Adrenal gland (tissue), 12 donors: ENCODE results near the gene NODAL. TPM values are rescaled to one million over a fixed set of nuclear protein-coding genes. Genes with fewer than 3 reads are reported as not detected.

Experiments used
- DNase-seq, 7 donors: peaks; one replicate each; pipeline ENCODE4 v3.0.0-alpha.2; 2019 to 2020
- H3K27ac ChIP-seq, 5 donors: fragments of 200-600 bp; sonication (generic) in 4 of 5; 1 replicate in 3 of 5; 2 replicates in 2 of 5; pipeline versions ENCODE4 v1.5.1 to v1.8.0; 2016 to 2020; ENCODE audit warnings: mild to moderate bottlenecking in 1 of 5
- H3K27me3 ChIP-seq: fragments of 200-600 bp; 2 replicates; pipeline ENCODE4 v1.8.0; 2021
- H3K36me3 ChIP-seq, 2 donors: fragments of 200-600 bp; replicated peaks in 1 of 2; 1 replicate in 1 of 2; 2 replicates in 1 of 2; pipeline versions ENCODE4 v1.5.1 to v1.8.0; 2018 to 2022
- H3K4me1 ChIP-seq, 2 donors: fragments of 200-600 bp; replicated peaks in 1 of 2; 1 replicate in 1 of 2; 2 replicates in 1 of 2; pipeline versions ENCODE4 v1.5.1 to v1.8.0; 2018 to 2021
- H3K4me3 ChIP-seq, 4 donors: fragments of 200-600 bp; sonication (generic) in 3 of 4; one replicate each; pipeline ENCODE4 v1.5.1; 2016 to 2018
- H3K9me3 ChIP-seq, 3 donors: fragments of 200-600 bp; sonication (generic) in 1 of 3; replicated peaks in 1 of 3; 1 replicate in 2 of 3; 2 replicates in 1 of 3; pipeline versions ENCODE4 v1.5.1 to v1.8.0; 2016 to 2021
- POLR2A ChIP-seq, 2 donors: fragments of 450-650 bp; IDR thresholded peaks; one replicate each; pipeline ENCODE4 v1.6.1; 2017; ENCODE audit warnings: antibody characterized with exemption in 2 of 2, mild to moderate bottlenecking in 2 of 2, moderate library complexity in 1 of 2
- WGBS, 4 donors: extraction: QIAGEN DNeasy Blood & Tissue Kit in 2 of 4; methylation state at CpG; one replicate each; pipeline versions ENCODE4 v1.1.5 to v1.1.7; 2013 to 2017; 5-methylcytosine and 5-hydroxymethylcytosine counted together
- intact Hi-C, 2 donors: fragments of 100-400 bp; cut with DNase I; formaldehyde crosslinking; loops; one replicate each; pipeline versions ENCODE4 v1.14.1 to v1.15.0; 2022 to 2023
- polyA plus RNA-seq, 3 donors: library from polyadenylated mRNA; stranded (reverse); fragments of 200-250 nt in 2 of 3; fragments of 350-450 nt in 1 of 3; fragmentation: Illumina TruSeq in 1 of 3; extraction: RNeasy Lipid Tissue Mini Kit (QIAGEN cat#74804) in 1 of 3; gene quantifications; one replicate each; pipeline ENCODE4 v1.2.3, GENCODE V29; 2013 to 2014
- total RNA-seq, 9 donors: library from RNA; depleted of rRNA in 4 of 9; stranded (reverse); fragments of >200 nt in 4 of 9; fragments of 120-200 nt in 1 of 9; fragmentation: NEBNext Ultra II Directional in 1 of 9; extraction: Animal tissue kit (Norgen Biotek cat#: 25700) in 1 of 9; gene quantifications; one replicate each; pipeline versions ENCODE4 v1.1.0 to v1.2.4, GENCODE V29; 2013 to 2023
- TF ChIP-seq, protein P1 (sequence below), 6 experiments: fragments of 450-650 bp in 4 of 6; fragments of 200-600 bp in 2 of 6; sonication (generic) in 1 of 6; IDR thresholded peaks; 1 replicate in 5 of 6; 2 replicates in 1 of 6; pipeline versions ENCODE4 v1.5.1 to v1.8.0; 2016 to 2021; ENCODE audit warnings: antibody characterized with exemption in 6 of 6, mild to moderate bottlenecking in 2 of 6, moderate library complexity in 1 of 6
- donor health status: healthy with polysubstance abuse.
- donor health status: Bipolar disorder and iron deficiency.
- donor health status: DM: yes; HTN: yes; CAD: no.
- donor health status: DM: no; HTN: no; CAD: no.
- donor health status: DM: no; HTN: no; CAD: no.
- donor health status: DM: yes; HTN: yes; CAD: no.

Gene NODAL
- total and polyA plus RNA-seq, 12 donors: not detected

DNA sequence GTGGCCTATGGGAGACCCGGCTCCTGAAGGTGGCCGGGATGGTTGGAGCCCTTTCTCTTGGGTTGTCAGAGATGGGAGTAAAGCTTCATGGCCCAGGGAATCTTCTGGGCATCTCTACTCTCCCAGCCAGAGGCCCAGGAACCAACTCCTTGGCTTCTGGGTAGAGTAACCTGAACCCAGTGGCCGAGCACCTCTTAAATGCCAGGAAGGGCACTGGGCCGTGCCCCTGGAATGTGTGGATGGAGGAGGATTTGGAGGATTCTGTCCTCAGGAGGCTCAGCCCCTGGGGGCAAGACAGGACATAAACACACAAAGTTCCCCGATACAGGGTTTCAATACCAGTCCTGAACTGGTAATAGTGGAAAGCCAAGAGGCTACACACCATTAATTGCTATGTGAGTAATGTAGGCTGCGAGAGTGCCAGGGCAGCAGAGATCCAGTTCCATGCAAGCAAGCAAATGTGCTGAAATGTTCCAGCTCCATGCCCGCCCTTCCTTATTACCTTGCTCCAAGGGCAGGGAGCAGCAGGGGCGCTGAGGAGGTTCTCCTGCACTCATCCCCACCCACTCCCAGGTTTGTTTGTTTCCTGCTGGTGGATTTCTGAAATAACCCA lies 38.3 kb upstream of the NODAL start:
- H3K4me3 ChIP-seq: peak overlapping the region in 1 of 4 donors; percentile 75
- TF ChIP-seq, protein P1, sequence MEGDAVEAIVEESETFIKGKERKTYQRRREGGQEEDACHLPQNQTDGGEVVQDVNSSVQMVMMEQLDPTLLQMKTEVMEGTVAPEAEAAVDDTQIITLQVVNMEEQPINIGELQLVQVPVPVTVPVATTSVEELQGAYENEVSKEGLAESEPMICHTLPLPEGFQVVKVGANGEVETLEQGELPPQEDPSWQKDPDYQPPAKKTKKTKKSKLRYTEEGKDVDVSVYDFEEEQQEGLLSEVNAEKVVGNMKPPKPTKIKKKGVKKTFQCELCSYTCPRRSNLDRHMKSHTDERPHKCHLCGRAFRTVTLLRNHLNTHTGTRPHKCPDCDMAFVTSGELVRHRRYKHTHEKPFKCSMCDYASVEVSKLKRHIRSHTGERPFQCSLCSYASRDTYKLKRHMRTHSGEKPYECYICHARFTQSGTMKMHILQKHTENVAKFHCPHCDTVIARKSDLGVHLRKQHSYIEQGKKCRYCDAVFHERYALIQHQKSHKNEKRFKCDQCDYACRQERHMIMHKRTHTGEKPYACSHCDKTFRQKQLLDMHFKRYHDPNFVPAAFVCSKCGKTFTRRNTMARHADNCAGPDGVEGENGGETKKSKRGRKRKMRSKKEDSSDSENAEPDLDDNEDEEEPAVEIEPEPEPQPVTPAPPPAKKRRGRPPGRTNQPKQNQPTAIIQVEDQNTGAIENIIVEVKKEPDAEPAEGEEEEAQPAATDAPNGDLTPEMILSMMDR (IDR thresholded peaks at IDR 0.05): no peak
- TF ChIP-seq POLR2A (IDR thresholded peaks at IDR 0.05): no peak
- H3K27me3 ChIP-seq: no peaks in the 10 kb centered on the region
- no peak for DNase-seq
- 63 to 65% (median 64%) methylated on average over 5 to 8 of the region's 8 CpGs for WGBS, 4 donors
- H3K36me3 ChIP-seq: no peaks in the 10 kb centered on the region
- no peaks in the 10 kb centered on the region for H3K9me3 ChIP-seq
- peaks cover 14 to 41% of the 10 kb centered on the region in 2 donors for H3K4me1 ChIP-seq
- intact Hi-C loops: loop anchor here in 1 of 2 donors (10.0 kb wide), 1 partner anchor 275 kb away; no protein-coding TSS in a partner anchor
- H3K27ac ChIP-seq: peak overlapping the region in 4 of 5 donors; percentile 34 to 85 (median 42)

- WGBS, 4 donors: 58 to 79% (median 62%) methylated on average over 4 to 11 of the region's 11 CpGs
- Histone ChIP-seq H3K4me3 (peak overlapping the region in 2 of 4 donors; percentile 8 to 75), H3K27me3 (no peaks in the 10 kb centered on the region), H3K9me3 (no peaks in the 10 kb centered on the region), H3K36me3 (no peaks in the 10 kb centered on the region), H3K4me1 (peaks cover 14 to 41% of the 10 kb centered on the region in 2 donors), H3K27ac (peak overlapping the region in 3 of 5 donors; percentile 34 to 85 (median 47))
- TF ChIP-seq, protein P1 (IDR thresholded peaks at IDR 0.05): no peak
- TF ChIP-seq POLR2A (IDR thresholded peaks at IDR 0.05): no peak
- intact Hi-C loops: loop anchor here in 1 of 2 donors (10.0 kb wide), 1 partner anchor 276 kb away; no protein-coding TSS in a partner anchor
- DNase-seq: no peak
Observed at GRCh38 chr10:70479165-70479581, 37.7 kb upstream of the NODAL start.

GRCh38 chr10:70478191-70479164 lies 37.0 kb upstream of the NODAL start, which contains the start of gene PALD1:
Gene PALD1 (plus strand): TSS chr10:70478767. CDS start chr10:70525952, 47,185 bp downstream.
- no peaks in the 10 kb centered on the region for H3K9me3 ChIP-seq
- H3K27me3 ChIP-seq: no peaks in the 10 kb centered on the region
- TF ChIP-seq, protein P1 (IDR thresholded peaks at IDR 0.05): peak in 5 of 6 experiments; percentile 16 to 47 (median 25)
- TF ChIP-seq POLR2A (IDR thresholded peaks at IDR 0.05): no peak
- WGBS, 4 donors: 0 to 3% (median 1%) methylated on average over 2 to 109 of the region's 110 CpGs
- H3K4me1 ChIP-seq: peaks cover 14 to 36% of the 10 kb centered on the region in 2 donors
- no peaks in the 10 kb centered on the region for H3K36me3 ChIP-seq
- peak within 1 kb of the TSS in 2 of 4 donors; percentile 8 to 75 for H3K4me3 ChIP-seq
- peak; percentile 52 to 80 (median 64) for DNase-seq
- intact Hi-C loops: loop anchor here in 1 of 2 donors (10.0 kb wide), 1 partner anchor 276 kb away; no protein-coding TSS in a partner anchor
- H3K27ac ChIP-seq: peak within 1 kb of the TSS in 4 of 5 donors; percentile 34 to 85 (median 42)
